Caki2 (cell line): ENCODE data around the gene DHH. TPM values are rescaled to one million over a fixed set of nuclear protein-coding genes. Genes with fewer than 3 reads are reported as not detected.
A peak's percentile ranks its signal among the peaks of the same experiment; 100 is the strongest.

Experiments
- DNase-seq: peaks from one replicate; pipeline ENCODE4 v3.0.0-alpha.2; 2015; ENCODE audit warnings: low read depth
- in situ Hi-C: cut with HindIII; loops from 2 replicates; pipeline ENCODE4 v1.10.0; 2016; ENCODE audit warnings: low sequenced_read_pairs, low pct_unique_long_range_greater_than_20kb, mixed read lengths
- total RNA-seq: library from RNA; depleted of rRNA; stranded (reverse); fragments of >200 nt; shearing (Covaris generic); gene quantifications from 2 replicates; pipeline ENCODE4 v1.2.3, GENCODE V29; 2014; ENCODE audit warnings: low replicate concordance

The DHH gene
- total RNA-seq, 1 experiment from 2014 or later = not detected

GRCh38 chr12:49055978-49056754, 38.4 kb downstream of the DHH start:
- DNase-seq = peak; percentile 23
- in situ Hi-C loops = no loop called here

GRCh38 chr12:49055092-49055491, 39.5 kb downstream of the DHH start:
- in situ Hi-C loops = no loop called here
- no peak for DNase-seq

GRCh38 chr12:49054524-49054923, 40.1 kb downstream of the DHH start:
- in situ Hi-C loops = no loop called here
- DNase-seq = no peak

- in situ Hi-C loops = no loop called here
- no peak for DNase-seq
These were observed 40.5 kb downstream of the DHH start for GRCh38 chr12:49054096-49054495.

GRCh38 chr12:49052451-49053208, 42.0 kb downstream of the DHH start:
- in situ Hi-C loops = no loop called here
- no peak for DNase-seq

GRCh38 chr12:49051777-49052438, 42.7 kb downstream of the DHH start:
- in situ Hi-C loops = no loop called here
- no peak for DNase-seq

GRCh38 chr12:49051373-49051764, 43.2 kb downstream of the DHH start:
- in situ Hi-C loops = no loop called here
- no peak for DNase-seq

- in situ Hi-C loops = no loop called here
These were observed 43.9 kb downstream of the DHH start for GRCh38 chr12:49050507-49051372.

GRCh38 chr12:49049566-49050224, 44.9 kb downstream of the DHH start:
- DNase-seq = no peak
- in situ Hi-C loops = no loop called here

More at GRCh38 chr12:49050507-49051372, 43.9 kb downstream of the DHH start:
- no peak for DNase-seq

GRCh38 chr12:49048953-49049352, 45.6 kb downstream of the DHH start:
- DNase-seq = no peak
- in situ Hi-C loops = no loop called here

GRCh38 chr12:49046129-49046895, 48.3 kb downstream of the DHH start:
- in situ Hi-C loops = no loop called here
- DNase-seq = no peak

GRCh38 chr12:49044660-49045059, 49.9 kb downstream of the DHH start:
- DNase-seq = no peak
- in situ Hi-C loops = no loop called here

GRCh38 chr12:49043856-49044258, 50.7 kb downstream of the DHH start:
- DNase-seq = peak; percentile 25
- in situ Hi-C loops = no loop called here

GRCh38 chr12:49043241-49043640, 51.4 kb downstream of the DHH start:
- in situ Hi-C loops = no loop called here
- no peak for DNase-seq

GRCh38 chr12:49041881-49042484, 52.6 kb downstream of the DHH start:
- in situ Hi-C loops = no loop called here
- no peak for DNase-seq

- in situ Hi-C loops = no loop called here
- no peak for DNase-seq
These were observed 53.3 kb downstream of the DHH start for GRCh38 chr12:49041036-49041880.
